Heart left ventricle (tissue), 13 donors: Measurements from ENCODE around the gene MAGI1.

Source experiments
- CTCF ChIP-seq, 12 donors: fragments of 200-600 bp; sonication (generic) in 4 of 12; IDR thresholded peaks; one replicate each; pipeline versions ENCODE4 v1.5.0 to v1.8.0; 2018 to 2022; ENCODE audit warnings: antibody characterized with exemption in 12 of 12, mild to moderate bottlenecking in 5 of 12
- POLR2A ChIP-seq, 2 donors: fragments of 450-650 bp; IDR thresholded peaks; one replicate each; pipeline ENCODE4 v1.6.1; 2017; ENCODE audit warnings: antibody characterized with exemption in 2 of 2, mild to moderate bottlenecking in 2 of 2, moderate library complexity in 2 of 2
- donor health status: ischemic (EF 13 %, LVEDD 7.1; RV severe dilation, severe dysfunction).
- donor health status: DM: no; HTN: yes; CAD: no.
- donor health status: DM: no; HTN: no; CAD: no.
- donor health status: ischemic (EF 25% LVEDD 6.9; RV normal size, moderate dysfunction).
- donor health status: ischemic (EF 25% LVEDD 5.7; RV mildly dilated, moderate dysfunction).
- donor health status: ischemic (EF 35%, LVEDD 5.7; RV mildly dilated, moderate dysfunction).
- donor health status: nonischemic (EF 11% LVEDD 7.7; RV severe dilation, severe dysfunction).
- donor health status: DM: yes; HTN: yes; CAD: no.
- donor health status: PGD.
- donor health status: ischemic (EF 29% LVEDD 5.4; RV normal size, mild dysfunction).
- donor health status: nonischemic (EF 23%, LVEDD 6.1; RV moderate dilation, normal function).

- TF ChIP-seq POLR2A (IDR thresholded peaks at IDR 0.05) (no peak), CTCF (IDR thresholded peaks at IDR 0.05) (no peak)
Observed at GRCh38 chr3:65979162-65979561, 59.6 kb downstream of the MAGI1 start.
